ENCODE results near the gene FNDC3B. TPM values are rescaled to one million over a fixed set of nuclear protein-coding genes. Genes with fewer than 3 reads are reported as not detected.

Gene FNDC3B
- total RNA-seq, 1 experiment from 2014 or later, result 173 TPM

DNA sequence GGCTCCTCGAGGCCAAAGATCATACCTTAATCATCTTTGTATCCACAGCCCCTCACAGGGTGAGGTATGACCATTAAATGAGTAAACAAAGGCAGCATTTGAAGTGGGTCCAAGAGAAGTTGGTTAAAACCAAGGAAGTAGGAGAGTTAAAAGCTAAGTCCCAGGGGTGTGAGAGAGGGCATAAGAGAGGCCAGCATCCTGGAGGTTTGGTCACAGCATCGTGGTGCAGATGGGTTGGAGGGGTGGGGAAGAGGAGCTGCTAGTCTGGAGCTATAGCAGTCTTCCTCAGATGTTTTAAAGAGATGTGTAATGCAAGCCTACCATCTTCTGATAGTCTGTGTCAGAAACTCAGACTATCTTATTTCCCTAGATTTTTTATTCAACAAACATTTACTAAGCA is 253.7 kb downstream of the FNDC3B start:
- ChIA-PET POLR2A (no interaction called here), CTCF (no interaction called here)
- Histone ChIP-seq H3K4me3 (ENCODE audit: low read depth in 2 of 2, low read length in 2 of 2) (no peak overlapping the region), H3K4me1 (ENCODE audit: control insufficient read depth, insufficient read depth, low read length) (no peaks in the 10 kb centered on the region), H3K27ac (ENCODE audit: low read length) (no peak overlapping the region; the same call in 1 of the 2 replicates), H3K36me3 (ENCODE audit: control insufficient read depth, insufficient read depth, low read length) (peaks cover 37% of the 10 kb centered on the region), H3K9me3 (ENCODE audit: control insufficient read depth, insufficient read depth, low read depth, low read length) (no peaks in the 10 kb centered on the region), H3K27me3 (ENCODE audit: control insufficient read depth, insufficient read depth, low read length) (no peaks in the 10 kb centered on the region)
- in situ Hi-C loops (cut with HindIII; ENCODE audit: low pct_unique_long_range_greater_than_20kb, low sequenced_read_pairs), result no loop called here
- intact Hi-C loops (cut with micrococcal nuclease; ENCODE audit: unreplicated experiment), result no loop called here
- ATAC-seq (no peak), DNase-seq (ENCODE audit: low read depth, low spot score) (no peak)
- no TSS peak for BruUV-seq (replicated peaks)
- TF ChIP-seq POLR2AphosphoS5 (IDR thresholded peaks at IDR 0.05; ENCODE audit: low read depth, low read length), result no peak
- no peak for TF ChIP-seq TCF7L2 (IDR thresholded peaks at IDR 0.05; ENCODE audit: low read depth, low read length)
- no peak for TF ChIP-seq SIN3A (IDR thresholded peaks at IDR 0.05; ENCODE audit: borderline replicate concordance, insufficient read depth, low read depth, low read length)
- TF ChIP-seq, protein P1, sequence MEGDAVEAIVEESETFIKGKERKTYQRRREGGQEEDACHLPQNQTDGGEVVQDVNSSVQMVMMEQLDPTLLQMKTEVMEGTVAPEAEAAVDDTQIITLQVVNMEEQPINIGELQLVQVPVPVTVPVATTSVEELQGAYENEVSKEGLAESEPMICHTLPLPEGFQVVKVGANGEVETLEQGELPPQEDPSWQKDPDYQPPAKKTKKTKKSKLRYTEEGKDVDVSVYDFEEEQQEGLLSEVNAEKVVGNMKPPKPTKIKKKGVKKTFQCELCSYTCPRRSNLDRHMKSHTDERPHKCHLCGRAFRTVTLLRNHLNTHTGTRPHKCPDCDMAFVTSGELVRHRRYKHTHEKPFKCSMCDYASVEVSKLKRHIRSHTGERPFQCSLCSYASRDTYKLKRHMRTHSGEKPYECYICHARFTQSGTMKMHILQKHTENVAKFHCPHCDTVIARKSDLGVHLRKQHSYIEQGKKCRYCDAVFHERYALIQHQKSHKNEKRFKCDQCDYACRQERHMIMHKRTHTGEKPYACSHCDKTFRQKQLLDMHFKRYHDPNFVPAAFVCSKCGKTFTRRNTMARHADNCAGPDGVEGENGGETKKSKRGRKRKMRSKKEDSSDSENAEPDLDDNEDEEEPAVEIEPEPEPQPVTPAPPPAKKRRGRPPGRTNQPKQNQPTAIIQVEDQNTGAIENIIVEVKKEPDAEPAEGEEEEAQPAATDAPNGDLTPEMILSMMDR (IDR thresholded peaks at IDR 0.05), result no peak
- TF ChIP-seq, protein P2, sequence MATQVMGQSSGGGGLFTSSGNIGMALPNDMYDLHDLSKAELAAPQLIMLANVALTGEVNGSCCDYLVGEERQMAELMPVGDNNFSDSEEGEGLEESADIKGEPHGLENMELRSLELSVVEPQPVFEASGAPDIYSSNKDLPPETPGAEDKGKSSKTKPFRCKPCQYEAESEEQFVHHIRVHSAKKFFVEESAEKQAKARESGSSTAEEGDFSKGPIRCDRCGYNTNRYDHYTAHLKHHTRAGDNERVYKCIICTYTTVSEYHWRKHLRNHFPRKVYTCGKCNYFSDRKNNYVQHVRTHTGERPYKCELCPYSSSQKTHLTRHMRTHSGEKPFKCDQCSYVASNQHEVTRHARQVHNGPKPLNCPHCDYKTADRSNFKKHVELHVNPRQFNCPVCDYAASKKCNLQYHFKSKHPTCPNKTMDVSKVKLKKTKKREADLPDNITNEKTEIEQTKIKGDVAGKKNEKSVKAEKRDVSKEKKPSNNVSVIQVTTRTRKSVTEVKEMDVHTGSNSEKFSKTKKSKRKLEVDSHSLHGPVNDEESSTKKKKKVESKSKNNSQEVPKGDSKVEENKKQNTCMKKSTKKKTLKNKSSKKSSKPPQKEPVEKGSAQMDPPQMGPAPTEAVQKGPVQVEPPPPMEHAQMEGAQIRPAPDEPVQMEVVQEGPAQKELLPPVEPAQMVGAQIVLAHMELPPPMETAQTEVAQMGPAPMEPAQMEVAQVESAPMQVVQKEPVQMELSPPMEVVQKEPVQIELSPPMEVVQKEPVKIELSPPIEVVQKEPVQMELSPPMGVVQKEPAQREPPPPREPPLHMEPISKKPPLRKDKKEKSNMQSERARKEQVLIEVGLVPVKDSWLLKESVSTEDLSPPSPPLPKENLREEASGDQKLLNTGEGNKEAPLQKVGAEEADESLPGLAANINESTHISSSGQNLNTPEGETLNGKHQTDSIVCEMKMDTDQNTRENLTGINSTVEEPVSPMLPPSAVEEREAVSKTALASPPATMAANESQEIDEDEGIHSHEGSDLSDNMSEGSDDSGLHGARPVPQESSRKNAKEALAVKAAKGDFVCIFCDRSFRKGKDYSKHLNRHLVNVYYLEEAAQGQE (IDR thresholded peaks at IDR 0.05; ENCODE audit: insufficient read depth in 1 of 2, low read depth in 2 of 2, low read length in 1 of 2), result no peak

DNA sequence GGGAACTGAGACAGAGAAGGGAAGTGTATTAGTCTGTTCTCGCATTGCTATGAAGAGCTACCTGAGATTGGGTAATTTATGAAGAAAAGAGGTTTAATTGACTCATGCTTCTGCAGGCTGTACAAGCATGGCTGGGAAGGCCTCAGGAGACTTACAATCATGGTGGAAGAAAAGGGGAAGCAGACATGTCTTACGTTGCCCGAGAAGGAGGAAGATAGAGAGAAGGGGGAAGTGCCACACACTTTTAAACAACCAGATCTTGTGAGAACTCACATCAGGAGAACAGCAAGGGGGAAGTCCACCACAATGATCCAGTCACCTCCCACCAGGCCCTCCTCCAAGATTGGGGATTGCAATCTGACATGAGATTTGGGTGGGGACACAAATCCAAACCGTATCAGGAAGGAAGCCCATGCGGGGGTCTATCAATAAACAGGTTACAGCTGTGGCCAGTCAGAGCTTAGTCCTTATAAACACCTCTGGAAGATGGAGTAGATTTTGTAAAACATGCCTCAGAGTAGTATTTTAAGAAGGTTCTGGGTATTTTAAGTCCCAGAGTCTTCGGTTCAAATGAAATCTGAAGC is 254.9 kb downstream of the FNDC3B start:
- TF ChIP-seq, protein P2 (IDR thresholded peaks at IDR 0.05; ENCODE audit: insufficient read depth in 1 of 2, low read depth in 2 of 2, low read length in 1 of 2), result no peak
- no peak for TF ChIP-seq POLR2AphosphoS5 (IDR thresholded peaks at IDR 0.05; ENCODE audit: low read depth, low read length)
- no peak for TF ChIP-seq TCF7L2 (IDR thresholded peaks at IDR 0.05; ENCODE audit: low read depth, low read length)
- TF ChIP-seq, protein P1 (IDR thresholded peaks at IDR 0.05), result no peak
- no peak for TF ChIP-seq SIN3A (IDR thresholded peaks at IDR 0.05; ENCODE audit: borderline replicate concordance, insufficient read depth, low read depth, low read length)
- ATAC-seq (no peak), DNase-seq (ENCODE audit: low read depth, low spot score) (no peak)
- no TSS peak for BruUV-seq (replicated peaks)
- Histone ChIP-seq H3K27ac (ENCODE audit: low read length) (no peak overlapping the region), H3K27me3 (ENCODE audit: control insufficient read depth, insufficient read depth, low read length) (no peaks in the 10 kb centered on the region), H3K36me3 (ENCODE audit: control insufficient read depth, insufficient read depth, low read length) (peaks cover 48% of the 10 kb centered on the region), H3K4me3 (ENCODE audit: low read depth in 2 of 2, low read length in 2 of 2) (no peak overlapping the region), H3K4me1 (ENCODE audit: control insufficient read depth, insufficient read depth, low read length) (no peaks in the 10 kb centered on the region), H3K9me3 (ENCODE audit: control insufficient read depth, insufficient read depth, low read depth, low read length) (no peaks in the 10 kb centered on the region)
- ChIA-PET POLR2A (no interaction called here), CTCF (no interaction called here)
- in situ Hi-C loops (cut with HindIII; ENCODE audit: low pct_unique_long_range_greater_than_20kb, low sequenced_read_pairs) (no loop called here), intact Hi-C loops (cut with micrococcal nuclease; ENCODE audit: unreplicated experiment) (no loop called here)
